NCI-H345 treated with DMSO at 0.1 percent for 48 hours (cell line): Measurements from ENCODE around the gene SPOCK1.

Source experiments
- DNase-seq: peaks from one replicate; lab custom pipeline; 2025; ENCODE audit not compliant: unreplicated experiment; lab: John Stamatoyannopoulos, UW

Gene SPOCK1

GRCh38 chr5:137333475-137333874 lies 165.7 kb downstream of the SPOCK1 start:
- DNase-seq, result no peak

DNA sequence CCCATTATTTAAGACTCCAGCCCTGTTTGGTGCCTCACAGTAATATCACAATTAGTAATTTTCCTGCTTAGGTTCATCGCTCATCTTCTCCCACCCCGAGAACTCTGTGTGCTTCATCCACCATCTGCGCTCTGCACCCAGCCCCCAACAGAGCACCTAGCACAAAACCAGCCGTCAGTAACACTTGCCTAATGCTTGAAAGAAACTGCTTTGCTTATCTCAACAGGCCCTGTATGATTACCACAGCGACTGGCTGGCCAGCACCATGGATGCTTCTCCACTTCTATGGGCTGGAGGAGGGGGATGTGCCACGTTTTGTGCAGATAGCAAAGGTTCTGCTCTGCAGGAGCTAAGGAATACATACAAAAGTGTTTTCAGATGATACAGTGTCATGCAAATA lies 166.8 kb downstream of the SPOCK1 start:
- no peak for DNase-seq

GRCh38 chr5:137329586-137330296 lies 169.4 kb downstream of the SPOCK1 start:
- DNase-seq, result no peak

DNA sequence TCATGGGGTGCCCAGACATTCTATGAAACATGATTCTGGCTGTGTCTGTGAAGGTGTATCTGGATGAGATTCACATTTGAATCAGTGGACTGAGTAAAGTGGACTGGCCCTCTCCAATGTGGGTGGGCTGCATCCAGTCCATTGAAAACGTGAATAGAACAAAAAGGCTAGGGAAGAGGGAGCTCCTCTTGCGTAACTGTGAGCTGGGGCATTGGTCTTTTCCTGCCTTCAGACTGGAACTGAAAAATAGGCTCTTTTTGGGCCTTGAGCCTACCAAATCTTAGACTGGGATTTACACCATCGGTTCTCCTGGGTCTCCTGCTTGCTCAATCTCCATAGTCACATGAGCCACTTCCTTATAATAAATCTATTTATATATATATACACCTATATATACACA lies 170.1 kb downstream of the SPOCK1 start:
- DNase-seq, result no peak

DNA sequence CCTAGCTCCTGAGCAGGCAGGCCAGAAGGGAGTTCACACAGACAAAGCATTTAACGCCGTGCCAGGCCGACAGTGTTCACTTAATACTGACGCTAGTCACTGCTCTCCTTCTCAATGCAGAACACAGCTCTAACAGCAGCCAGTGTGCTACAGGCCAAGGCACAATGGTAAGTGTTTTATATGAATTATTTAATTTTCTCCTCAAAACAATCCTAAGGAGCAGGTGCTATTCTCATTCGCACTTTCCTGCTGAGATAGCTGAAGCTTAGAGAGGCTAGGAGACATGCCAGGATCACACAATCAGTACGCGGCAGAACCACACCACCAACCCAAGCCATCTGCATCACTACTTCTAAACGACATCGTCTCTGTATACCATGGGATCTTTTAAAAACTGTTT lies 170.7 kb downstream of the SPOCK1 start:
- DNase-seq, result no peak

DNA sequence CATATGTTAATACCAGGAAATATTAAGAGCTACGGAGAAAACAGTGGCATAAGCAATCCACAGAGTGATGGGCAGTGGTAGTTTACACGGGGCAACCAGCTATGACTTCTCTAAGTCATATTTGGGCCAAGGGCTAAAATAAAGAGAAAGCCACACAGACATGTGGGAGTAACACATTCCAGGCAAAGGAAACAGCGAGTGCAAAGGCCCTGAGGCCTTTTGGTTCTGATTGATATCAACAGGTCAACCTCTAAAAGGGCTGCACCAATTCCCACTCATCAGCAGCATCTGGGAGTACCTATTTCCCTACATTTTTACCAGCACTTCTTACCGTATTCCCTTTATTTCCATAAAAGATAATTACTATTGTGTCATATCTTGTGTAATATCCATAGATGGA lies 173.4 kb downstream of the SPOCK1 start:
- DNase-seq, result no peak

DNA sequence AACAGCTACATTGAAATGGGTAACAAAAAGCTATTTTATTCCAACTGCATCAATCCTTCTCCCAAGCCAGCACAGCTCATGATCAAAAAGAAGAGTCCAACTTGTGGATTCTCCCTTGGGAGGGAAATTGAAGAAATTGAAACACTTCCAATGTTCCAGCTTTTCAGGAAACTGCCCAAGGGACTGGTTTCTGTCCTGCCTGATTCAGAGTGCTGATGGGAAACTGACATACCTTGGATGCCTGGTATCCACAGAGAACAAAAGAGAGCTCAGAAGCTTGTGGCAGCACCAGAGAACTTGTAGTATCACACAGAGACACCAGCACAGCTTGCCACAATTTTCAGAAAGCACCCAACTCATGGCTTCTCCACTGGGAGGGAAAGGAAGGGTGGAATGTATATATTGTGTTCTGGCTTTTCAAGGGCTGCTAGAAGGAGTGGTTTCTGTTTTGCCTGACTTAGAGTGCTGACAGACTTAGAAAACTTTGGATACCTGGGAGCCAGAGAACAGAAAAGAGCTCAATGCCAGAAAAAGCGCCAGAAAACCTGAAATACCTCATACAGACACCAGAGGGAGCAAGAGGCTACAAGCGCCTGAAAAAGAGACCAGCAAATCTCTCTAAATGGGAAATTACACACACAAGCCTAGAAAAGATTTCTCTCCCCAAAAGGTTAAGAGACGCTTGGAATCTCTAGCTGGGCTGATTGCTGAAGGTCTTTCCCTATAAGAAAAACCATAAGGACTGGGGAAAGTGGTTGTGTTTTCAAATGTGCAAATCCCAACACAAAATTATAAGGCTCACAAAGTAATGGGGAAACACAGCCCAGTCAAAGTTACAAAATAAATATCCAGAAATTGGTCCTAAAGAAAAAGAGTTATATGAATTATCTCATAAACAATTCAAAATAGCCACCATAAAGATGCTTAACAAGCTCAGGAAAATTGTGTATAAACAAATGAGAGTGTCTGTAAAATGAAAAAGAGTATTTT lies 178.8 kb downstream of the SPOCK1 start:
- peak; percentile 72 for DNase-seq

- no peak for DNase-seq
Observed at GRCh38 chr5:137318027-137318426, 181.1 kb downstream of the SPOCK1 start.

DNA sequence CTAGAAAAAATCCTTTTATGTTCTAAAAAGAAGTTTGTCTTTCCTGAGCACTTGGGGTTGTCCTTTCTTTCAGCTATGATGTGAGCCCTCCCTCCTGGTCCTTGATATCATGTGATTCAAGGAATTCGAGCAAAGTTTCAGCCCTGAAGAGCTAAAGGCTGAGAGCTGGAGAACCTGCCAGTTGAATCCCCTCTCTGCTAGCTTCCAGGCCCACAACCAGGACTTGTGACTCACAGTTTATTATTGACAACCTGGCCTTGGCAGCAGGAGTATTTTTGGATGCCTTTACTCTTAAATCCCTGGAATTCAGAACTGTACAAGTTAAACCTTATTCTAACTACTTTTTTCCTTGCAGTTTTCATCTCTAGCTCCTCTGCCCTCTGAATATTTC lies 182.8 kb downstream of the SPOCK1 start:
- DNase-seq, result no peak

GRCh38 chr5:137315534-137316345 lies 183.4 kb downstream of the SPOCK1 start:
- DNase-seq, result no peak

DNA sequence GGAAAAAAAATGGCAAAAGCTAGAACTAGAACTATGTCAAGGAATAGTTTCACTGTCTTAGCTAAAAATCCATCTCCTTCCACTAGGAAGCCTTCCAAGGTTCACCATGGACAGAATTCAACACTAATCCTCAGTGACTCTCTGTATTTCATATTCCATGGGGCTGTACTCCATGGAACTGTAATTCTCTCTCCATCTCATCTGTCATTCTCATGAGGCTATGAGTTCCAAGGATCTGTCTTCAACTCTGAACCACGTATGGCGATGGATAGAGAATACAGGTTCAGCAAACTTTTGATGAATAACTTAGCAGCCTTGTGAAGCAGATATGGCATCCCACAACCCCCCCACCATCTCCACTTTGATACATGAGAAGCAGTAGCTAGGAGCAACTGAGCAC lies 184.0 kb downstream of the SPOCK1 start:
- DNase-seq, result no peak

- no peak for DNase-seq
Observed at GRCh38 chr5:137313526-137314175, 185.5 kb downstream of the SPOCK1 start.

DNA sequence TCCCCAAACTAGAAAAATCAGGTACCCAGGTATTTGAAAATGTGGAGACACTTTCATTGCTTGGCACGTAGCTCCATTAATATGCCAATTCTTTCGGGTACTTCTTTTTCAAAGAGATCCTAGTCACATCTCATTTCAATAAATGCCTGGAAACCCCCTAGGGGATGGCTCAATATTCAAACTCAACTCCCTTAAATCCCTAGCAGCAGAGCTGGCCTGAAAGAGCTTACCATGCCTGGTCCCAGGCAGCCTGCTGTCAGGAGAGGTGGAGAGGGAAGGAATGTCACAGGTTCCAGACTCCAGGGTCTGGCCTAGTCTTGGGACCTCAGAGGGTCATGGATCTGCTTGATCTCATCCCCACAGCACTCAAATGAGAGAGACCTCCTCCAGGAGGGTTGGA lies 187.1 kb downstream of the SPOCK1 start:
- DNase-seq, result no peak

GRCh38 chr5:137310051-137310730 lies 188.9 kb downstream of the SPOCK1 start:
- no peak for DNase-seq

- DNase-seq, result no peak
Observed at GRCh38 chr5:137309290-137309689, 189.8 kb downstream of the SPOCK1 start.

GRCh38 chr5:137308311-137308710 lies 190.8 kb downstream of the SPOCK1 start:
- no peak for DNase-seq

DNA sequence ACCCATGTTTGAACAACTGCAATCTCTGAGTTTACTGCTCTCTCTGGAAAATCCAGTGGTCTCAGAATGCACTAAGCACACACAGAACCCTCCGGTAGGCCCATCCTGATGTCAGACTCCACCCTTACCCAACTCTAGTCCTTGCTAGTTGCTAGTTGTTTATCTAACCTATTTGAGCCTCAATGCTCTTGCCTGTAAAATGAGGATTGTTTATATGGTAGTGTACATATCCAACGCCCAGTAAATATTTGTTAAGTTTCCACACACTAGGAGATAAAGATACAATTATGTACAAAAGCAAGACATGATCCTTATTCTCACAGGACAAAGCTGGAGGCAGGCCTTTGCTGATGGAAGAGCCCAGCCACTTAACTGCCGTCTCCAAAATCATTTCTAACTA lies 192.2 kb downstream of the SPOCK1 start:
- no peak for DNase-seq

GRCh38 chr5:137305971-137306602 lies 193.0 kb downstream of the SPOCK1 start:
- DNase-seq, result no peak

DNA sequence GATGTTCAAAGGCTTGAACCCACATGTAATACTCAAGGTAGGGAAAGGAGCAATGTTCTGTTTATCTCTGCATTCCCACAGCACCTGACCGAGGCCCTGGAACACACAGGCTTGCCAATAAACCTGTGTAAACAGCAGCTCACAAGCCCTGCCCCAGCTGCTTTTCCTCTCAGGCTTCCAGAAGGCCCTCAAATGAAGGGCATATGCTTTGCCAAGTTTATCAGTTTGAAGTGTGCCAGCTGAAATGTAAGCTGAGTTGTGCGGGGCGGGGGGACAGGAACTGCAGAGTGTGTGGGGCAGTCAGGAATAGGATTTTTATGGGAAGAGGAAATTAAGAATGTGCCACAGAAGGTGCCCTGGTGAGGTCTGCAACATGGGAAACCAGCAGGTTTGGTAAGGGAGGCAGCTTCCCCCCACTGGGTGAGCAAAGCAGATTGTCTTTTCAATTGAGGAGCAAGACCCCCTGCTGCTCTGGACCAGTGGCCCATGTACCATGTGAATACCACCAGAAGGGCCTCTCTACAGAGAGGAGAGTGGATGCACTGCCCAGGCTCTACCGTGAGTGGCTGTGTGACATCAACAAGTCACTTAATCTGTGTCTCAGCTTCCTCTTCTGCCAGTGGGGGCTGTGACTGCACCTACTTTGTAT lies 194.8 kb downstream of the SPOCK1 start:
- peak; percentile 96 for DNase-seq
